MCF 10A (cell line): ENCODE measurements around the gene CSF1. TPM values are rescaled to one million over a fixed set of nuclear protein-coding genes. Genes with fewer than 3 reads are reported as not detected.
A peak's percentile ranks its signal among the peaks of the same experiment; 100 is the strongest.

Experiments used
- BruUV-seq: library from RNA; stranded (reverse); fragments of 400-500 nt; replicated peaks from 2 replicates; lab custom pipeline; 2021; lab: Mats Ljungman, UMichigan
- CTCF ChIA-PET: fragments of 300-600 bp; sonication (Branson Sonifier 250); formaldehyde crosslinking; extraction: SDS; loops from one replicate; lab custom pipeline; 2021; ENCODE audit warnings: antibody characterized with exemption, inconsistent platforms; lab: Yijun Ruan, JAX
- POLR2A ChIA-PET: fragments of 300-600, 350-650 bp; sonication (Branson Sonifier 250); formaldehyde crosslinking; extraction: SDS; loops from one replicate; lab custom pipeline; 2020; ENCODE audit warnings: antibody characterized with exemption, inconsistent platforms; lab: Yijun Ruan, JAX
- DNase-seq: peaks from one replicate; pipeline ENCODE4 v3.0.0-alpha.2; 2018; ENCODE audit not compliant: unreplicated experiment
- H3K27ac Mint-ChIP-seq: one replicate; pipeline ENCODE4 v1.8.0; 2022; ENCODE audit warnings: mild to moderate bottlenecking, low read depth, mixed read lengths; ENCODE audit not compliant: unreplicated experiment
- H3K27me3 Mint-ChIP-seq: one replicate; pipeline ENCODE4 v1.8.0; 2022; ENCODE audit warnings: mixed read lengths; ENCODE audit not compliant: insufficient read depth, unreplicated experiment
- H3K36me3 Mint-ChIP-seq: one replicate; pipeline ENCODE4 v1.8.0; 2022; ENCODE audit warnings: mild to moderate bottlenecking, moderate library complexity, mixed read lengths; ENCODE audit not compliant: insufficient read depth, unreplicated experiment
- H3K4me1 Mint-ChIP-seq: one replicate; pipeline ENCODE4 v1.8.0; 2022; ENCODE audit warnings: mixed read lengths; ENCODE audit not compliant: insufficient read depth, unreplicated experiment
- H3K4me3 Mint-ChIP-seq: one replicate; pipeline ENCODE4 v1.8.0; 2022; ENCODE audit warnings: mild to moderate bottlenecking, moderate library complexity, mixed read lengths; ENCODE audit not compliant: unreplicated experiment
- H3K9me3 Mint-ChIP-seq: one replicate; pipeline ENCODE4 v1.8.0; 2022; ENCODE audit warnings: mixed read lengths; ENCODE audit not compliant: unreplicated experiment
- CTCF ChIP-seq: fragments of 200-600 bp; IDR thresholded peaks from one replicate; pipeline ENCODE4 v1.8.0; 2022; ENCODE audit warnings: antibody characterized with exemption, mild to moderate bottlenecking; ENCODE audit not compliant: unreplicated experiment
- intact Hi-C: fragments of 100-400 bp; cut with micrococcal nuclease; formaldehyde crosslinking; loops from 2 replicates; pipeline ENCODE4 v1.14.1; 2022
- total RNA-seq: library from RNA; stranded (reverse); gene quantifications from 2 replicates; pipeline ENCODE4 v1.2.3, GENCODE V29; 2022

CSF1 gene
- total RNA-seq, 1 experiment from 2014 or later, result 6.3 TPM

GRCh38 chr1:109922326-109922725, 11.7 kb downstream of the CSF1 start:
- no peak for TF ChIP-seq CTCF
- H3K27ac Mint-ChIP-seq, result no peak overlapping the region
- H3K27me3 Mint-ChIP-seq, result no peaks in the 10 kb centered on the region
- H3K9me3 Mint-ChIP-seq, result no peaks in the 10 kb centered on the region
- peaks cover 34% of the 10 kb centered on the region for H3K4me1 Mint-ChIP-seq
- intact Hi-C loops, result no loop called here
- peaks cover 57% of the 10 kb centered on the region for H3K36me3 Mint-ChIP-seq
- no TSS peak for BruUV-seq
- POLR2A ChIA-PET, result interaction anchor here (0.7 kb wide), 1 partner anchor 13 kb away, joined by 3 read pairs; no protein-coding TSS in a partner anchor
- CTCF ChIA-PET, result interaction anchor here (1.0 kb wide), 1 partner anchor 282 kb away, joined by 4 read pairs; no protein-coding TSS in a partner anchor
- DNase-seq, result no peak
- no peak overlapping the region for H3K4me3 Mint-ChIP-seq

- no peak for DNase-seq
- H3K9me3 Mint-ChIP-seq, result no peaks in the 10 kb centered on the region
- intact Hi-C loops, result no loop called here
- peak; percentile 16 for TF ChIP-seq CTCF
- CTCF ChIA-PET, result interaction anchor here (0.5 to 1.0 kb wide), 4 partner anchors 8 to 312 kb away, joined by 3 to 4 read pairs (median 3); no protein-coding TSS in a partner anchor
- no peaks in the 10 kb centered on the region for H3K27me3 Mint-ChIP-seq
- H3K36me3 Mint-ChIP-seq, result peaks cover 47% of the 10 kb centered on the region
- no peak overlapping the region for H3K4me3 Mint-ChIP-seq
- peaks cover 39% of the 10 kb centered on the region for H3K4me1 Mint-ChIP-seq
- BruUV-seq, result no TSS peak
- H3K27ac Mint-ChIP-seq, result no peak overlapping the region
- POLR2A ChIA-PET, result interaction anchor here (1.1 kb wide), 1 partner anchor 77 kb away, joined by 4 read pairs; no protein-coding TSS in a partner anchor
Observed at GRCh38 chr1:109923131-109923945, 12.7 kb downstream of the CSF1 start.

GRCh38 chr1:109923946-109924275, 13.3 kb downstream of the CSF1 start:
- intact Hi-C loops, result no loop called here
- no peaks in the 10 kb centered on the region for H3K27me3 Mint-ChIP-seq
- ChIA-PET POLR2A (interaction anchor here (1.1 kb wide), 1 partner anchor 77 kb away, joined by 4 read pairs; no protein-coding TSS in a partner anchor), CTCF (interaction anchor here (0.5 kb wide), 1 partner anchor 280 kb away, joined by 3 read pairs; no protein-coding TSS in a partner anchor)
- H3K4me1 Mint-ChIP-seq, result peaks cover 39% of the 10 kb centered on the region
- peak overlapping the region; percentile 21 for H3K27ac Mint-ChIP-seq
- DNase-seq, result no peak
- no peak overlapping the region for H3K4me3 Mint-ChIP-seq
- no peaks in the 10 kb centered on the region for H3K9me3 Mint-ChIP-seq
- BruUV-seq, result no TSS peak
- TF ChIP-seq CTCF, result no peak
- H3K36me3 Mint-ChIP-seq, result peaks cover 44% of the 10 kb centered on the region

- TF ChIP-seq CTCF, result no peak
- no peak overlapping the region for H3K4me3 Mint-ChIP-seq
- H3K9me3 Mint-ChIP-seq, result no peaks in the 10 kb centered on the region
- intact Hi-C loops, result no loop called here
- DNase-seq, result no peak
- peaks cover 44% of the 10 kb centered on the region for H3K36me3 Mint-ChIP-seq
- no TSS peak for BruUV-seq
- POLR2A ChIA-PET, result interaction anchor here (1.1 kb wide), 1 partner anchor 78 kb away, joined by 4 read pairs; no protein-coding TSS in a partner anchor
- peaks cover 39% of the 10 kb centered on the region for H3K4me1 Mint-ChIP-seq
- peak overlapping the region; percentile 21 for H3K27ac Mint-ChIP-seq
- CTCF ChIA-PET, result no interaction called here
- H3K27me3 Mint-ChIP-seq, result no peaks in the 10 kb centered on the region
Observed at GRCh38 chr1:109924316-109924715, 13.7 kb downstream of the CSF1 start.
